NCI-H1092 (cell line): ENCODE data around the gene RPL32.
A peak's percentile ranks its signal among the peaks of the same experiment; 100 is the strongest.
"Not testable (repeated sequence)": the region's sequence is repeated elsewhere in the genome, so short reads cannot be mapped to it uniquely, and the experiment has no call there.

ENCODE experiments used
- DNase-seq: peaks from one replicate; lab custom pipeline; 2025; lab: John Stamatoyannopoulos, UW

The RPL32 gene

DNA sequence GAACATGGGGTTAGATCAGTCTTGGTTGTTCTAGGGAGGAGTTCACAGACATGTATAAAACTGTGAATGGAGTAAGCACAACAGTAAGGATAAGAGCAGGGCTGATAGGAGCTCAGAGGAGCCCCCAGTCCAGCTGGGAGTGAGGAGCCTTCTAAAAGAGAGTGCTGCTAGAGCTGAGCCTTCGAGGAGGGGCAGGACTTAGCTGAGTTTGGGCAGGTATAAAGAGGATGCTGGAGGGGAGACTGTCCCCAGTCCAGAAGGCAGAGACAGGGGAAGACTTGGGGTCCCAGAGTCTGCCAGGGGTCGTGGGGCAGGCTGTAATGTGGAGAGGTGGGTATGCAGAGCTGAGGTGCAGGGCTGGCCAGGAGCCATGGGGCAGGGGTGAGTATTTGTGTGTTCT lies 32.8 kb downstream of the RPL32 start:
- DNase-seq = no peak

DNA sequence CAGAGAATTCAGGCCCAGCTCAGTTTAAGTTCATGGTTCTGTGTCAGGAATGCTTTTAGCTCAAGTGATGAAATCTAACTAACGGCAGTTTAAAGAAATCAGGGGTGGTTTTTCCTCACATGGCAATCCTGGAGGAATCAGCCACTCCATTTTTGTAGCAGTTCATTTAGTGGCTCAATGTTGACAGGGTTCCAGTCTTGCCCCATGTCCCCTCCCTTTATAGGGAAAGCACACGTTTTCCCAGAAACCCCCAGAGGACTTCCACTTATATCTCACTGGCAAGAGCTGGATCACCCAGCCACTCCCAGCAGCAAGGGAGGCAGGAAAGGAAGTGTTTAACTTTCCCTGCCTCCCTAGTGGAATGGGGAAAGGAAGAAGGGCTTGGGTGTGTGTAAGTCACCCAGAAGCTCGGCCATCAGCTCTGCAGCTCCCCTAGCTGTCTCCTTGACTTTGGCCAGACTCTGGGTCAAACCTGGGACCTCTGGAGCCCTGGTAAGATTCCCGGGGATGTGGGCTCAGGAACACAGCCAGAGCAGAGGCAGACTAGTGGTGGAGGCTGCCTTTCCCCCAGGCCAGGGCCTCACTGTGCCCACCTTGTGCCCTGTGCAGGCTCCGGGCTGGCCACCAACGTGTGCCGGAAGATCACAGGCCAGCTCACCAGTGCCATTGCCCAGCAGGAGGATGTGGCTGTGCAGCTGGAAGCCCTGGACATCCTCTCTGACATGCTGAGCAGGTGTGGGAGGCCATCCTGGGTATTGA lies 33.6 kb downstream of the RPL32 start:
- no peak for DNase-seq

DNA sequence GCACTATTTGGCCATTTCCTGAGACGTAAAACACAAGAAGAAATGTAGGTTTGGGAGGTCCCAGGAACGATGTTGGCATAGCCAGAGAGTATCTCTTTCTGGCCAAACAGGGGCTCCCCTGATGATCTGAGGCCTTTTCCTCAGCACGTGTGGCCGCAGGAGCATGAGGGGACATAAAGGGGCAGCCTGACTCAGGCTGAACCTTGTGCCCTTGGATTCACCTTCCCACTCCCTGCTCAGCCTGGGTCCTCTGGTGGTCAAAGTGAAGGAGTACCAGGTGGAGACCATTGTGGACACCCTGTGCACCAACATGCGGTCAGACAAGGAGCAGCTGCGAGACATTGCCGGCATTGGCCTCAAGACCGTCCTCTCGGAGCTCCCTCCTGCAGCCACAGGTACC lies 34.3 kb downstream of the RPL32 start:
- no peak for DNase-seq

DNA sequence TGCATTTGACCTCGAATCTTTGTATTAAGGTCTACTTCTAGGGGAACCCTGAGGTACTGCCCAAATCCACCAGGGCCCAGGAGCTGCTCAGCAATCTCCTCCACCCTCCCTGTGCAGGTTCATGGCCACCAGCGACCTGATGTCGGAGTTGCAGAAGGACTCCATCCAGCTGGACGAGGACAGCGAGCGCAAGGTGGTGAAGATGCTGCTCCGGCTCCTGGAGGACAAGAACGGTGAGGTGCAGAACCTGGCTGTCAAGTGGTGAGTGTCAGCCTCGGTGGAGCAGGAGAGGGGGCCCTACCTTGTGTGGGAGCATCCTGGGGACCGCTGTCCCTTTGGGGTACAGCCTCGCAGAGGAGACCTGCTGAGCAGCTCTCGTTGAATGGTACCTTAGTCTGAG lies 38.0 kb downstream of the RPL32 start:
- no peak for DNase-seq

DNA sequence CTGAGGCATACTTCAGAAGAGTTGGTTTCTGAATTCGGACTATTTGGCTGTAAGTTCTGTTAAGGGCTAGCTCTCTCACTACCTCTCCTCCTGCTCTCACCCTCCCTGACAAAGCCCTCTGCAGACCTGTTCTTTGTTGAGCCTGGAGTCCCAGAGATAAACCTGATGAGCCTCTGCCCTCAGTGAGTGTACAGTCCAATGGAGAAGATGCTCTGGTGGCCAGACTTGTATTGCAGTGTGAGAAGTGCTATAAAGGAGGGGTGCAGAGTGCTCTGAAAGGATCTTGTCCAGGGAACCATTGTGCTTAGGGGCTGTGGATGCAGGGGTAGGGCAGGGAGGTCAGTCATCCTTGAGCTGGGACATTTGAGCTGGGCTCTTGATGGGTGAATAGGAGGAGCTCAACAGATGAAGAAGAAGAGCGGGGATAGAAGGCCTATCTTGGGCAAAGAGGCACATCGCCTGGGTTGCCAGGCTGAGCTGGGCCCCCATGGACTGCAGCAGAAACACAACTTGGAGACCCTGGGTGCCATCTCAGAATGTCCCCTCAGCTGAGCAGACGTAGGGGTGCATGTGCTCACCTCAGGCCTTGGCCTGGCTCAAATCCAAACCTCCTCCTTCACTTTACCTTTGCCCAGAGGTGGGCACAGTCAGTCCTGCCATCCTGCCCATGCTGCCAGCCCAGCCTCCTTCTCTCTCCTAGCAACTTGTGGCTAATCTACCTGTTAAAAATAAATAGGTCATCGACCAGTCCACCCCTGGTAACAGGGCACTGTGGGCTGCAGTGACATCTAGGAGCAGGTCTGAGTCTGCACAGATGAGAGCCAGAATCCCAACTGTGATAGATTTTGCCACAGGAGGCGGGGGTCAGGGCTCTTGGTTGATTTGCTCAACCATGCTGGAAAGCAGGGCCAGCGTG lies 41.6 kb downstream of the RPL32 start:
- DNase-seq = no peak

DNA sequence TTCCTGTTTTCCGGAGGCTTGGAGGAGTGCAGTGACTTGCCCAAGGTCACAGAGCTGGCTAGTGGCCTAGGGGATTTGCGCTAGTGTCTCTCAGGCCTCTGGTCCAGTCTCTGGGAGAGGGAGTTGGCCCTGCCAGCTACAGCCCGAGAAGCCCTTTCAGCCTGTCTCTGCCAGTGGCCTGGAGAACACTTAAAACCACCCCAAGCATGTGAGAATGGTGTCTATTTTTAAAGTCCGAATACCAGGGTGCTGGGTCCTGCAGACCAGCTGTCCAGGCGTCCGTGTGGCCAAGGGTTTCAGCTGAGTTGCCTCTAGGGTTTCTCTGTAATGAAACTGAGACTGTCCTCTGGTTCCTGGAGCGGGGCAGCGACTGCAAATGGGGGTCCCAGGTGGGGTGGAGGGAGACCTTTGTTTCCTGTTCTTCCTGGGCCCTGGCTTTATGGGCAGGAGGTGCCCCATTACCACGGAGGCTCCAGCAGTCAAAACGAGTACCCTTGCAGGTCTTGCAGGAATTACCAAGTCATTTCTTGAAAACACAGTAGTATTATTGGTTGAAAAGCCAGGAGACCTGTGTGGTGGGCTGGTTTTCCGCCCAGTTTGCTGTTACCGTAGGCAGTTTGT lies 42.7 kb downstream of the RPL32 start:
- DNase-seq = no peak

DNA sequence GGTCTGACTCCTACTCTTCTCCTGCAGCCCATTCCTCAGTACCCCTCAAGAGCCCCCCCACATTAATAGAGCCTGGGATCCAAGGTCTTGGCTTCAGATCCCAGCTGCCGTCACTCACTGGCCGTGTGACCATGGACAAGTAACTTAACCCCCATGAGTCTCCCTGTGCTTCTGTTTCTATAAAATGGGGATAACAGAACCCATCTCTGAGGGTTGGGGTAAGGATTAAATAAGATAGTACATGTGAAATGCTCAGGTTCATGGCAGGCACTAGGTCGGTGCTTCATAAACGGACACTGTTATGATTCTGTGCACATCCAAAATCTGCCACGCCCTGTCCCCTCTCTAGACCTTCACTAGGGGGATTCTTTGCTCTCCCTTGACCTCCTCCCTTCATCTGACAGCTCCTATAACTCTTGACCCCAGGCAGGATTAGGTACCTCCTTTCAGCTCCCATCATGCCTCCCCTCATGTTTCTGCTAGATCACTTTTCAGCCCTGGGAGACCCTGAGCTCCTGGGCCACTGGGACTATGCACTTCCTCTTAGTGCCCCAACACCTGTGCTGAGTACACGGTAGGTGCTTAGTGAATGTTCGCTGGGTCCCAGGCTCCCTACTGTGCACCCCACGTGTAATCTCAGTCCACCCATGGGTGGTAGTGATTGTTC lies 43.3 kb downstream of the RPL32 start:
- no peak for DNase-seq

DNA sequence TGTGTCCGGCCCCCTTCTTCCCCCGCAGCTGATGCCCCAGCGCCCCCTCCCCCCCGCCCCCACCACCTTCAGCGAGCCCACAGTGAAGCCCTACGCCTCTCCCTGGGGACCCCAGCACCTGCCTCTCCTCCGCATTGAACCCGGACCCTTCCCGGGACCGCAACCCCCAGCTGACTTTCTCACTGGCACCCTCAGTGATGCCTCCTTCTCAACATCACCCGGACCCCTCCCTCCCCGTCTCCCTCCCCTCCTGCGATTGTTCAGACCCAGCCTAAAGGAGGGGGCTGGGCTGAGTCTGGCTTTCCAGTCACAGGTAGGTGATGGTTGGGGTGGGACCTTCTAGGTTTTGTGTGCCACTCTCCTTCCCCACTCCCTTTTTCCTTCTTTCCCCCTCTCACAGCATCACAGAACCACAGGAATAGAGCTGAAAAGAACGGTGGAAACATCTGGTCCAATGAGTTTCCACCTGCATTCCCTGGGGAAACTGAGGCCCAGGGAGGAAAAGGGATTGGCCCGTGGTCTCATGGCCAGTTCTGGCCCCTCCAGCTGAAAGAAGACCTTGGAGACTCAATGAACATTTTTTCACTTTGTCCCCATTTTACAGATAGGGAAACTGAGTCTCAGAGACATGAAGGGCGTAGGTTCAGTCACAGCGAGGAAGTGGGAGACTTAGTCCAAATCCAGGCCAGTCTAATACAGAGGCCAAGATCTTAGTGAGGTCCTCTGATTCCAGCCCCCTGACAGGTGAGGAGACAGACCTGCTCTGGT lies 44.1 kb downstream of the RPL32 start:
- DNase-seq = no peak

DNA sequence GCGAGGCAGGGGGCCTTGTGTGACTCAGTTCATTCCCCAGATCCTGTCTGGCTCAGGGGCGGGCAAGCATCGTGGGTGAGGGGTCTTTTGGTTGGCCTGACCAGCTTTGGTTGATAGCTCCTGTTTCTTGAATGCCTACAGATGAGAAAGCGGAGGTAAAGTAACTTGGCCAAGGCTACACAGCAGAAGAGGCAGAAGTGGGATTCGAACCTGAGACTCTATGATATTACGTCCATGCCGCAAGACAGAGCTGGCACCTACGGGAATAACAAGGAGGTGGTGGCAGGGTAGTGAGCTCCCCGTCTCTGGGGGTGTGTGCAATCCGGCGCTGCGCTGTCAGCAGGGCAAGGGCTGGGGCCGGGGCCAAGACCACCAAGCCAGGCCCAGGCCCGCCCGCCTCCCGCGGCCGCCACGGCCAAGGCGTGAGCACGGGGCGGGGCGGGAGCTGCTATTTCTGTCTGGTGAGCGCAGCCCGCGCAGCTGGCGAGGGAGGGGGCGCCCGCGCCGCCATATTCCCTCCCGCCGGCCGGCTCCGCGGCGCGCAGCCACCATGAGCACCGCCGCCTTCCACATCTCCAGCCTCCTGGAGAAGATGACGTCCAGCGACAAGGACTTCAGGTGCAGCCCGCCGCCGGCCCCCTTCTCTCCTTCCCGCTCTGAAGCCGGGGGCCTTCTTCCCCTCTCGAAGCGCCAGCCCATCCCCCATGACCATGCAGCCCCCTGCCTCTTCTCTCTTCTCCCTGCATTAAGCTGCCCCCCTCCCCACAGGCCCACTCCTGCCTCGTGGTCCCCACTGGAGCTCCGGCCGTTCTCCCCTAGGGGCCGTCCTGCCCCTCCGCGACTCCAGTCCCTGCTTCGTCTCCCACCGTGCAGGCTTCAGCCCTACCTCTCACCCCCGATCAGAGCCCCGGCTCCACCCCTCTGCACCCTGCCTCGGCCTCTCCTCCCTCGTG lies 44.9 kb downstream of the RPL32 start, which contains the start of gene CAND2:
CAND2 (plus strand) TSS at position 510 of the 953 bp plus-strand sequence; CDS start at position 551, 41 bp downstream.
- peak; percentile 23 for DNase-seq

DNA sequence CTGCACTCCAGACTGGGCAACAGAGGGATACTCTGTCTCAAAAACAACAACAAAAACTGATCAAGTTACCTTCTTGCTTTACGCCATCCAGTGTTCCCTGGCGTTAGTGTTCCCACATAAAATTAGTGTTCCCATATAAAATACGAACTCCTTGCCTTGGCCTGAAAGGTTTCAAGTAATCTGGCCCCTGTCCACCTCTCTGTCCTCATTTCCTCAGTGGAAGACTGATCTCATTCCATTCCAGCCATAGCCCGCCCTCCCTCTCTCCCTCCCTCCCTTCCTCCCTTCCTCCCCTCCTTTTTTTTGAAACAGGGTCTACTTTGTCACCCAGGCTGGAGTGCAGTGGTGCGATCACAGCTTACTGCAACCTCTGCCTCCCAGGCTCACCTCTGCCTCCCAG lies 47.7 kb downstream of the RPL32 start:
- no peak for DNase-seq

DNA sequence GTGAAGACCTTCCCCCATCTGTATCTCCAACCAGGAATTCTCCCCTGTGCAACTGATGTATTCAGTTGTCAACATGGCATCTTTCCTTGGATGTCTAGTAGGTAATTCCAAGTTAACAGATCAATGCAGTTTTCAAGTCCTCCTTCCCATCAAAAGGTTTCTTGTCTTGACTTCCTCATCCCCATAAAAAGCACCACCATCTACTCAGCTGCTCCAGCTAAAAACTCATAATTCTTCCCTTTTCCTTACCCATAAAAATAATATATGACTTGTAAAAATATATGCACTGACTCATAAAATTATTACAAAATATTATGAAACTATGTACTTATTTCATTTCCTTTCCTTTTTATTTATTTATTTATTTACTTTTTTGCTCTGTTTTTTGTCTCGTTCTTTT lies 49.9 kb downstream of the RPL32 start:
- DNase-seq = no peak

DNA sequence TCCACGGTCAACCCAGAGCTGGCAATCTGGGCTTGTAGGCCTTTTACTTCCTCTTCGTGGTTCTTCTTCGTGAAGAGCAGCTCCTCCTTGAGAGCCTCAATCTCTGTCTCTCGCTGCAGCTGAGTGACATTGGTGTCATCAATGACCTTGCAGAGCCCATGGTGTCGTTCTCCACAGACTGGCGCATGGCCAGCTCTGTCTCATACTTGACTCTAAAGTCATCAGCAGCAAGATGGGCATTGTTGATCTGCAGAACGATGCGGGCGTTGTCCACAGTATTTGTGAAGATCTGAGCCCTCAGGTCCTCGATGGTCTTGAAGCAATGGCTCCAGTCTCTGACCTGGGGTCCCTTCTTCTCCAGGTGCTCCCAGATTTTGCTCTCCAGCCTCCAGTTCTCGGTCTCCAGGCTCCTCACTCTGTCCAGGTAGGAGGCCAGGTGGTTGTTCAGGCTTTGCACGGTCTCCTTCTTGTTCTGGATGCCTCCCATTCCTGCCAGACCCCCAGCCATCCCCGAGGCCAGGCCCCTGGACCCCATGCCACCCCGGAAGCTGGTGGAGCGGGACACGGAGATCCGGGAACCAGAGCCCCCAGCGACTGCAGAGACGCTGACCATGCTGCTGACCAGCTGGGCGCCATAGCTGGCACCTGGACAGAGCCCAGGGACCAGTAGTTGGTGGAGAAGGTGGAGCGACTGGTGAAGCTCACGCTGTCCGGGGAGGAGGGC lies 53.2 kb downstream of the RPL32 start:
- not testable (repeated sequence) for DNase-seq

DNA sequence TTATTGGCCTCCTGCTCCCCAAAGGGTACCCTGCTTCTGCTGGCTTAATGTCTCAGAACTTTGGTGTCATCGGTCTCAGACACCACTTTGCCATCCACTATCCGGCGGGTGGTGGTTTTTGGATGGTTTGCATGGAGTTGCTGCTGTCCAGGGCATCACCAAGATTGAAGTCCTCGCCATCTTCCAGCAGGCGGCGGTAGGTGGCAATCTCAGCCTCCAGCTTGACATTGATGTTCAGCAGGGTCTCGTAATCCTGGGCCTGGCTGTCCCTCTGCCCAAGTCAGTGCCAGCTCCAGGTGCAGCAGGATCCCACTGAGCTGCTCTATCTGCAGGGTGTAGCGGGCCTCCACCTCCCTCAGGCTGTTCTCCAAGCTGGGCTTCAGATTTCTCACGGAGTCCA lies 54.0 kb downstream of the RPL32 start:
- peak; percentile 34 for DNase-seq

DNA sequence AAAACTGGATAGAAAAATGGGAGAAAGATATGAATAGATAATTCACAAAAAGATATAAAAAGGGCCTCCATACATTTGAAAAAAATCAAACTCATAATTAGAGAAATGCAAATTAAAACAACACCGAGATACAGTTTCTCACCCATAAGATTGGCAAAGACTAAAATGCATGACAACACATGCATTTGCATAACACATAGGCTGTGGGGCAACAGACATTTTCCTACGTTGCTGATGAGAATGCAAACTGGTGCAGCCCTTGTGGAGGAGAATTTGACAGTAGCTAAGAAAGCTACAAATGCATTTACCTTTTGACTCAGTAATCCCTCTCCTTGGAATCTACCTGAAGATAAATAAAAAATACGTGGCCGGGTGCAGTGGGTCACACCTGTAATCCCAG lies 56.3 kb downstream of the RPL32 start:
- no peak for DNase-seq
